Liver (tissue), 9 donors: ENCODE data around the gene DLST. TPM values are rescaled to one million over a fixed set of nuclear protein-coding genes. Genes with fewer than 3 reads are reported as not detected.

ENCODE experiments used
- DNase-seq: peaks from one replicate; pipeline ENCODE4 v3.0.0-alpha.2; 2017; ENCODE audit warnings: low spot score
- H3K27ac ChIP-seq, 2 donors: one replicate each; pipeline ENCODE4 v1.7.0; 2013; ENCODE audit warnings: inconsistent platforms in 2 of 2, low read length in 2 of 2, control low read depth in 1 of 2, low read depth in 1 of 2, mild to moderate bottlenecking in 1 of 2
- H3K27me3 ChIP-seq, 4 donors: one replicate each; pipeline versions ENCODE4 v1.6.1 to v1.7.0; 2013; ENCODE audit warnings: low read length in 3 of 4, inconsistent platforms in 1 of 4, mild to moderate bottlenecking in 1 of 4, moderate library complexity in 1 of 4; ENCODE audit not compliant: control insufficient read depth in 4 of 4, insufficient read depth in 4 of 4
- H3K36me3 ChIP-seq, 4 donors: one replicate each; pipeline versions ENCODE4 v1.6.1 to v1.7.0; 2013; ENCODE audit warnings: low read length in 3 of 4, mild to moderate bottlenecking in 3 of 4, low read depth in 1 of 4, moderate library complexity in 1 of 4; ENCODE audit not compliant: control insufficient read depth in 4 of 4, insufficient read depth in 3 of 4
- H3K4me1 ChIP-seq, 4 donors: one replicate each; pipeline versions ENCODE4 v1.6.1 to v1.7.0; 2013; ENCODE audit warnings: low read length in 3 of 4, mild to moderate bottlenecking in 3 of 4, moderate library complexity in 1 of 4; ENCODE audit not compliant: control insufficient read depth in 4 of 4, insufficient read depth in 4 of 4
- H3K4me3 ChIP-seq, 3 donors: one replicate each; pipeline versions ENCODE4 v1.6.1 to v1.7.0; 2013; ENCODE audit warnings: low read length in 3 of 3, control low read depth in 1 of 3, low read depth in 1 of 3, mild to moderate bottlenecking in 1 of 3
- H3K9ac ChIP-seq, 2 donors: one replicate each; pipeline ENCODE4 v1.7.0; 2013; ENCODE audit warnings: low read length in 2 of 2, mild to moderate bottlenecking in 2 of 2, moderate library complexity in 2 of 2, control low read depth in 1 of 2, low read depth in 1 of 2
- H3K9me3 ChIP-seq, 4 donors: one replicate each; pipeline versions ENCODE4 v1.6.1 to v1.7.0; 2013; ENCODE audit warnings: low read length in 3 of 4; ENCODE audit not compliant: control insufficient read depth in 4 of 4
- EGR1 ChIP-seq, 2 donors: IDR thresholded peaks; 2 replicates each; pipeline ENCODE4 v1.6.1; 2016 to 2018; ENCODE audit warnings: antibody characterized with exemption in 2 of 2, low read depth in 2 of 2
- FOXA1 ChIP-seq: IDR thresholded peaks from 2 replicates; pipeline ENCODE4 v1.6.1; 2016; ENCODE audit warnings: antibody characterized with exemption
- FOXA2 ChIP-seq: IDR thresholded peaks from 2 replicates; pipeline ENCODE4 v1.6.1; 2016; ENCODE audit warnings: antibody characterized with exemption
- GABPA ChIP-seq, 2 donors: IDR thresholded peaks in 1 of 2; conservative IDR thresholded peaks in 1 of 2; 2 replicates each; pipeline ENCODE4 v1.6.1; 2016; ENCODE audit warnings: antibody characterized with exemption in 2 of 2, mild to moderate bottlenecking in 1 of 2, moderate library complexity in 1 of 2
- HNF4A ChIP-seq, 2 donors: conservative IDR thresholded peaks; 2 replicates each; pipeline ENCODE4 v1.6.1; 2016; ENCODE audit warnings: antibody characterized with exemption in 2 of 2, mild to moderate bottlenecking in 2 of 2
- HNF4G ChIP-seq: IDR thresholded peaks from 2 replicates; pipeline ENCODE4 v1.6.1; 2016; ENCODE audit warnings: antibody characterized with exemption
- JUND ChIP-seq, 2 donors: IDR thresholded peaks; 2 replicates each; pipeline ENCODE4 v1.6.1; 2016; ENCODE audit warnings: antibody characterized with exemption in 2 of 2
- NR2F2 ChIP-seq: IDR thresholded peaks from 2 replicates; pipeline ENCODE4 v1.6.1; 2016; ENCODE audit warnings: antibody characterized with exemption
- RAD21 ChIP-seq, 2 donors: IDR thresholded peaks; 2 replicates each; pipeline ENCODE4 v1.6.1; 2016; ENCODE audit warnings: antibody characterized with exemption in 2 of 2, mild to moderate bottlenecking in 2 of 2
- RXRA ChIP-seq, 2 donors: IDR thresholded peaks; 2 replicates each; pipeline ENCODE4 v1.6.1; 2017 to 2018; ENCODE audit warnings: antibody characterized with exemption in 2 of 2, mild to moderate bottlenecking in 1 of 2
- SP1 ChIP-seq: IDR thresholded peaks from 2 replicates; pipeline ENCODE4 v1.6.1; 2018; ENCODE audit warnings: antibody characterized with exemption, mild to moderate bottlenecking
- TAF1 ChIP-seq: conservative IDR thresholded peaks from 2 replicates; pipeline ENCODE4 v1.6.1; 2016; ENCODE audit warnings: antibody characterized with exemption, mild to moderate bottlenecking
- YY1 ChIP-seq: IDR thresholded peaks from 2 replicates; pipeline ENCODE4 v1.6.1; 2016; ENCODE audit warnings: antibody characterized with exemption, mild to moderate bottlenecking
- WGBS: extraction: QIAGEN DNeasy Blood & Tissue Kit; methylation state at CpG from one replicate; pipeline ENCODE4 v1.1.7; 2013; 5-methylcytosine and 5-hydroxymethylcytosine counted together
- polyA plus RNA-seq, 2 donors: library from polyadenylated mRNA; stranded (reverse) in 1 of 2; unstranded in 1 of 2; fragments of 200-250 nt in 1 of 2; fragments of >200 nt in 1 of 2; fragmentation: Nextera tagmentation in 1 of 2; extraction: Ambion mirVana in 1 of 2; gene quantifications; one replicate each; pipeline versions ENCODE4 v1.2.1 to v1.2.3, GENCODE V29; 2013 to 2015
- total RNA-seq, 2 donors: library from RNA; depleted of rRNA; stranded (reverse); fragments of >200 nt; gene quantifications; one replicate each; pipeline ENCODE4 v1.2.3, GENCODE V29; 2014
- TF ChIP-seq, protein P1 (sequence below): IDR thresholded peaks from 2 replicates; pipeline ENCODE4 v1.6.1; 2016; ENCODE audit warnings: antibody characterized with exemption, mild to moderate bottlenecking
- TF ChIP-seq, protein P2 (sequence below): IDR thresholded peaks from 2 replicates; pipeline ENCODE4 v1.6.1; 2016; ENCODE audit warnings: antibody characterized with exemption
- TF ChIP-seq, protein P3 (sequence below): IDR thresholded peaks from 2 replicates; pipeline ENCODE4 v1.6.1; 2016; ENCODE audit warnings: antibody characterized with exemption
- TF ChIP-seq, protein P4 (sequence below): IDR thresholded peaks from 2 replicates; pipeline ENCODE4 v1.6.1; 2016; ENCODE audit warnings: antibody characterized with exemption
- TF ChIP-seq, protein P5 (sequence below): fragments of 150-350 bp; IDR thresholded peaks from 2 replicates; pipeline ENCODE4 v1.5.1; 2017; ENCODE audit warnings: improper control_type of control experiment, low read depth, low read length; ENCODE audit not compliant: missing input control
- donor health status: healthy.
- donor health status: healthy.
- donor health status: healthy.
- donor health status: healthy.
- donor health status: healthy.

The DLST gene
- total and polyA plus RNA-seq, 4 donors, result 10.7 to 69.3 (median 49.5) TPM

DNA sequence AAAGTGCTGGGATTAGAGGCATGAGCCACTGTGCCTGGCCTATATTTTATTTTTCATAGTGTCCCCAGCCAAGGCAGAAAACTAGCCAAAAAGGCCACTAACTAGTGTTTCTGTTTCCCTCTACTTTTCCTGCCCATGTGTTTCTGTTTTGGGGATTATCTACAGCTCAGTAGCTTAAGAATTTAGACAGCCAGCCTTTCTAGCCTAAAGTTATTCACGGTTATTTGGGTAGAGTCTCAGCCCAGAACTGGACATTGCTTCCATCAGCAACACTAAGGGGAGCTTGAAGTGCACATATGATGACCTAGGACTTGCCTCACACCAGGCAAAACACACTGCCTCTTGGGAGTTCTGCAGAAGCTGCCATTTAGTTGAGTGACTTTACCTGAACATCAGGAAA, 23.7 kb upstream of the DLST start:
- no peak overlapping the region for H3K4me3 ChIP-seq
- H3K9ac ChIP-seq, result no peak overlapping the region
- peaks cover 0 to 12% (median 3%) of the 10 kb centered on the region in 4 donors for H3K4me1 ChIP-seq
- no peaks in the 10 kb centered on the region for H3K9me3 ChIP-seq
- 78% methylated on average over 1 of the region's 1 CpG for WGBS
- TF ChIP-seq TAF1 (no peak), HNF4A (conservative IDR thresholded peaks at IDR 0.05) (no peak), FOXA2 (no peak), RAD21 (IDR thresholded peaks at IDR 0.05) (no peak), GABPA (IDR thresholded peaks at IDR 0.05 in 1 of 2, conservative IDR thresholded peaks at IDR 0.05 in 1 of 2) (no peak), JUND (IDR thresholded peaks at IDR 0.05) (no peak), NR2F2 (no peak), SP1 (no peak), RXRA (IDR thresholded peaks at IDR 0.05) (no peak), HNF4G (no peak), EGR1 (IDR thresholded peaks at IDR 0.05; ENCODE audit: low read depth in 2 of 2) (no peak), YY1 (no peak), FOXA1 (no peak)
- TF ChIP-seq, protein P1, sequence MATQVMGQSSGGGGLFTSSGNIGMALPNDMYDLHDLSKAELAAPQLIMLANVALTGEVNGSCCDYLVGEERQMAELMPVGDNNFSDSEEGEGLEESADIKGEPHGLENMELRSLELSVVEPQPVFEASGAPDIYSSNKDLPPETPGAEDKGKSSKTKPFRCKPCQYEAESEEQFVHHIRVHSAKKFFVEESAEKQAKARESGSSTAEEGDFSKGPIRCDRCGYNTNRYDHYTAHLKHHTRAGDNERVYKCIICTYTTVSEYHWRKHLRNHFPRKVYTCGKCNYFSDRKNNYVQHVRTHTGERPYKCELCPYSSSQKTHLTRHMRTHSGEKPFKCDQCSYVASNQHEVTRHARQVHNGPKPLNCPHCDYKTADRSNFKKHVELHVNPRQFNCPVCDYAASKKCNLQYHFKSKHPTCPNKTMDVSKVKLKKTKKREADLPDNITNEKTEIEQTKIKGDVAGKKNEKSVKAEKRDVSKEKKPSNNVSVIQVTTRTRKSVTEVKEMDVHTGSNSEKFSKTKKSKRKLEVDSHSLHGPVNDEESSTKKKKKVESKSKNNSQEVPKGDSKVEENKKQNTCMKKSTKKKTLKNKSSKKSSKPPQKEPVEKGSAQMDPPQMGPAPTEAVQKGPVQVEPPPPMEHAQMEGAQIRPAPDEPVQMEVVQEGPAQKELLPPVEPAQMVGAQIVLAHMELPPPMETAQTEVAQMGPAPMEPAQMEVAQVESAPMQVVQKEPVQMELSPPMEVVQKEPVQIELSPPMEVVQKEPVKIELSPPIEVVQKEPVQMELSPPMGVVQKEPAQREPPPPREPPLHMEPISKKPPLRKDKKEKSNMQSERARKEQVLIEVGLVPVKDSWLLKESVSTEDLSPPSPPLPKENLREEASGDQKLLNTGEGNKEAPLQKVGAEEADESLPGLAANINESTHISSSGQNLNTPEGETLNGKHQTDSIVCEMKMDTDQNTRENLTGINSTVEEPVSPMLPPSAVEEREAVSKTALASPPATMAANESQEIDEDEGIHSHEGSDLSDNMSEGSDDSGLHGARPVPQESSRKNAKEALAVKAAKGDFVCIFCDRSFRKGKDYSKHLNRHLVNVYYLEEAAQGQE, result no peak
- TF ChIP-seq, protein P2, sequence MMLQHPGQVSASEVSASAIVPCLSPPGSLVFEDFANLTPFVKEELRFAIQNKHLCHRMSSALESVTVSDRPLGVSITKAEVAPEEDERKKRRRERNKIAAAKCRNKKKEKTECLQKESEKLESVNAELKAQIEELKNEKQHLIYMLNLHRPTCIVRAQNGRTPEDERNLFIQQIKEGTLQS, result no peak
- TF ChIP-seq, protein P3, sequence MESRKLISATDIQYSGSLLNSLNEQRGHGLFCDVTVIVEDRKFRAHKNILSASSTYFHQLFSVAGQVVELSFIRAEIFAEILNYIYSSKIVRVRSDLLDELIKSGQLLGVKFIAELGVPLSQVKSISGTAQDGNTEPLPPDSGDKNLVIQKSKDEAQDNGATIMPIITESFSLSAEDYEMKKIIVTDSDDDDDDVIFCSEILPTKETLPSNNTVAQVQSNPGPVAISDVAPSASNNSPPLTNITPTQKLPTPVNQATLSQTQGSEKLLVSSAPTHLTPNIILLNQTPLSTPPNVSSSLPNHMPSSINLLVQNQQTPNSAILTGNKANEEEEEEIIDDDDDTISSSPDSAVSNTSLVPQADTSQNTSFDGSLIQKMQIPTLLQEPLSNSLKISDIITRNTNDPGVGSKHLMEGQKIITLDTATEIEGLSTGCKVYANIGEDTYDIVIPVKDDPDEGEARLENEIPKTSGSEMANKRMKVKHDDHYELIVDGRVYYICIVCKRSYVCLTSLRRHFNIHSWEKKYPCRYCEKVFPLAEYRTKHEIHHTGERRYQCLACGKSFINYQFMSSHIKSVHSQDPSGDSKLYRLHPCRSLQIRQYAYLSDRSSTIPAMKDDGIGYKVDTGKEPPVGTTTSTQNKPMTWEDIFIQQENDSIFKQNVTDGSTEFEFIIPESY, result no peak
- TF ChIP-seq, protein P4, sequence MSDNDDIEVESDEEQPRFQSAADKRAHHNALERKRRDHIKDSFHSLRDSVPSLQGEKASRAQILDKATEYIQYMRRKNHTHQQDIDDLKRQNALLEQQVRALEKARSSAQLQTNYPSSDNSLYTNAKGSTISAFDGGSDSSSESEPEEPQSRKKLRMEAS, result no peak
- TF ChIP-seq, protein P5, sequence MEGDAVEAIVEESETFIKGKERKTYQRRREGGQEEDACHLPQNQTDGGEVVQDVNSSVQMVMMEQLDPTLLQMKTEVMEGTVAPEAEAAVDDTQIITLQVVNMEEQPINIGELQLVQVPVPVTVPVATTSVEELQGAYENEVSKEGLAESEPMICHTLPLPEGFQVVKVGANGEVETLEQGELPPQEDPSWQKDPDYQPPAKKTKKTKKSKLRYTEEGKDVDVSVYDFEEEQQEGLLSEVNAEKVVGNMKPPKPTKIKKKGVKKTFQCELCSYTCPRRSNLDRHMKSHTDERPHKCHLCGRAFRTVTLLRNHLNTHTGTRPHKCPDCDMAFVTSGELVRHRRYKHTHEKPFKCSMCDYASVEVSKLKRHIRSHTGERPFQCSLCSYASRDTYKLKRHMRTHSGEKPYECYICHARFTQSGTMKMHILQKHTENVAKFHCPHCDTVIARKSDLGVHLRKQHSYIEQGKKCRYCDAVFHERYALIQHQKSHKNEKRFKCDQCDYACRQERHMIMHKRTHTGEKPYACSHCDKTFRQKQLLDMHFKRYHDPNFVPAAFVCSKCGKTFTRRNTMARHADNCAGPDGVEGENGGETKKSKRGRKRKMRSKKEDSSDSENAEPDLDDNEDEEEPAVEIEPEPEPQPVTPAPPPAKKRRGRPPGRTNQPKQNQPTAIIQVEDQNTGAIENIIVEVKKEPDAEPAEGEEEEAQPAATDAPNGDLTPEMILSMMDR, result no peak
- no peak overlapping the region for H3K27ac ChIP-seq
- no peaks in the 10 kb centered on the region for H3K27me3 ChIP-seq
- DNase-seq, result no peak
- H3K36me3 ChIP-seq, result no peaks in the 10 kb centered on the region
